Stimulated activated CD8-positive, alpha-beta memory T cell treated with anti-CD3 and anti-CD28 coated beads, Interleukin-15, amount 100 ng/mL, for 4 hours (primary cell): Measurements from ENCODE around the gene SPTBN1.
"Not testable (repeated sequence)": the region's sequence is repeated elsewhere in the genome, so short reads cannot be mapped to it uniquely, and the experiment has no call there.

ENCODE experiments used
- DNase-seq, 2 donors: peaks; one replicate each; pipeline ENCODE4 v3.0.0-alpha.2; 2020; ENCODE audit warnings: low read depth in 2 of 2

SPTBN1 gene

GRCh38 chr2:54470266-54470938, 14.3 kb downstream of the SPTBN1 start:
- no peak for DNase-seq

- DNase-seq, result no peak
These were observed 15.1 kb downstream of the SPTBN1 start for GRCh38 chr2:54471221-54471711.

- no peak for DNase-seq
These were observed 17.7 kb downstream of the SPTBN1 start for GRCh38 chr2:54473851-54474250.

- no peak for DNase-seq
These were observed 19.2 kb downstream of the SPTBN1 start for GRCh38 chr2:54475285-54475684.

DNA sequence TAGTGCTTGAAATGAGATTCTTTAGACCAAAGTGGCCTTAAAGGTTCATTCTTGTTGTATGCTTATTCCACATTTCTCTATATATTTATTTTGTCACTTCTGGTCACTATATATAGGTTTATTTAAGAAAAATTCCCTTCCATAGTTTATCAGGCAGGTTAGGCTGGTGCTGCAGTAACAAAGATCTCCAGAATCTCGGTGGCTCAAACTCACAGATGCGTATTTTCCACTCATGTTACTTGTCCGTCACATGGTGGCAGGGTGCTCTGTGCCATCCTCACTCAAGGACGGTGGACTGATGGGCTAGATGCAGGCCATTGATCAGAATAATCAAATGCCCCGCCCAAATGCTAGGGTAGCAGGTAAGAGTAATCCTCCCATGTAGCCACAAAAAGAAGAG, 19.8 kb downstream of the SPTBN1 start:
- no peak for DNase-seq

DNA sequence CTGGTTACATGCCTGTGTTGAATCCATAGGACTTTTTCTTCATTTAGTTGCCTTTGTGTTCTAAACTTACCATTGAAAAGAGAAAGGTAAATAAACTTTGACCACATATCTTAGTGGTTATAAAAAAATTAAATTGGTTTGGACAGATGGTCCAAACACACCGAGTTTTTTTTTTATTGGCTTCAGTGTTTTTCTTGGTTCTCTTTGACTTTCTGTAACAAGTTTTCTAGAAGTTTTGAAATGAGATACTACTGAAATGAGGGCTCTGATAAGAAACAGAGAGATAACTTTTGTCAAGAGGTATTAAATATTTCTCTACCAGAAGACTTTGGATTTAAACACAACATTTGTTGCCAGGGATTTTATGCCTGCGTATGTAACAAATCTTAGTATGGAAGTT, 20.7 kb downstream of the SPTBN1 start:
- DNase-seq, result no peak

DNA sequence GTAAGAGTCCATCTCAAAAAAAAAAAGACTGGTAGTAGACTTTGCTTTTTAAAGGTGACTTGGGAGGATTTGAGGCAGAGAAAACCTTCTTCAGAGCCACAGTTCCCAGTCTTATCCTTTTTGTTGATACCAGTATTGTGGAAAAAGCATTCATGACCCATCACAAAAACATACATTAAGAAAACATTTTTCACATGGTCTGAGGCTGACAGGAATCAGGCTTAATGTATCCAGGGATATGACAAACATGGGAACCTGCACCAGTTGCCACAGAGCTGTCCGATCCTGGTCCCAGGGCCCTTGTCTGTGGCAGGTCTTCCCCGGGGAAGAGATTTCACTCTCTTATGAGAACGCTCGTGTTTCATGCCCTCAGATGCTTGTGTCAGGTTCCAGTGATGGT, 21.8 kb downstream of the SPTBN1 start:
- no peak for DNase-seq

DNA sequence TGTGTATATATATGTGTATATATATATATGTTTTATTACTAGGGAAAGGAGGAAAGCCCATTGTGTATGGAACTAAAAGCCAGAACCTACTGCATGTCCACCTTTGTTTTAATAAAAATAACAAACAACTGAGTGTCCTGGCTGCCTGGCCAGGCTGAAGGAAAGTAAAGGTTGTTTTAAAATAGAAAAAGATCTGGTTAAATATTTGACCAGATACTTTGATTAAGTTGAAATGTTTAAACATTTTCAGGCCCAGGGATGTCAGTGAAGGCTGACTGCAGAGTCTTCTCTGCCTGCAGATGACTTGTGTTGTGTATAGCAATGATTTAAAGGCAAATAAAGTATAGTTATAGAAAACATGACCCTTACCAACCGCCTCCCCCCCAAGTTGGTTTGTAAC, 22.8 kb downstream of the SPTBN1 start:
- DNase-seq, result no peak

DNA sequence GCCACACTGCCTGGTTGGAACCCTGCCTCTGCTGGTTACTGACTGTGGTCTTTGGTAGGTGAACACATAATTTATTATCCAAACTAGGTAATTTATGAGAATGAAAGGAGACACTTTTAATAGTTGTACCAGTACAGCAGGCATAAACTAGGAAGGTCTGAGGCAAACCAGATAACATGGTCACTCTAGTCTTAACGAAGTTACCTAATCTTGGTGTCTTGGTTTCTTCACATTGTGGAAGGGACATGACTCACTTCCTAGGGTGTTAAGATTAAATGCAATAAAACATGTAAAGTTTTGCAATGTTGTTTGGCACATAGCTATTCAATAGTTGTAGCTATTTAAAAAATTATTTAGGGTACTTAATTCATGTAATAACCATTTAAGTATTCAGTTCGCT, 23.3 kb downstream of the SPTBN1 start:
- no peak for DNase-seq

GRCh38 chr2:54480025-54480424, 23.9 kb downstream of the SPTBN1 start:
- DNase-seq, result no peak

DNA sequence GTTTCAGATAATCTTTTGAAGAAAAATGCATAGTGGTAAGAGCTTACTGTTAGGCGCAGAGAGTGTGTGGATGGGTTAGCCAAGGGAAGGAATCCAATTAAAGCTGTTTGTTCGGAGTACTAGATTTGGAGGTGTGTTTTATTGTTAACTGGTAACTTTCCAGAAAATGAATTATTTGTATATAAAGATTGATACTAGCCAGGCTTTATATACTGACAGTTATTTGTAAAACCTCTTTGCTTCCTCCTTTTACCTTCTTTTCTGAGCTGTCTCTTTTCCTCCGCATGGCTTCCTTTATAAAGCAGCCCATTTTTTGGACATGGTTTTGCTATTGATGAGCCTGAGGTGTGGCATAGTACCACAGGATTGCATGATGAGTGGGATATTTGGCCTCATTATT, 25.6 kb downstream of the SPTBN1 start:
- DNase-seq, result no peak

DNA sequence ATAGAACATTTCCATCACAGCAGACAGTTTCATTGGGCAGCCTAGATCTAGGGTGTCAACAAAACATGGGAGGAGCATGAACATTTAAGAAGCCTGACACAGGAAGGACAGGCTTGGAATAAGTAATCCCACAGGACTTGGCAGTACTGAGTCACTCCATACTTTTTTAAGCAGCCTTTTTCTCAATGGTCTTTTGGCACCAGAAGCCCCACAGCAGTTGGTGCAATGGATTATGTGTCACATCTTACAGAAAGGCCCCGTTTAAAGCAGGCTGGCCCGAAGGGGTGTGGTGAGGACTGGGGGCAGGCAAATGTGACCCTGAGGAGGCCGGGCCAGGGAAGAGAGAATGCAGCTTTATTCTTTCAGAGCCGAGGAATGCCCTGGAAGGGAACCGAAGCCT, 26.6 kb downstream of the SPTBN1 start:
- no peak for DNase-seq

DNA sequence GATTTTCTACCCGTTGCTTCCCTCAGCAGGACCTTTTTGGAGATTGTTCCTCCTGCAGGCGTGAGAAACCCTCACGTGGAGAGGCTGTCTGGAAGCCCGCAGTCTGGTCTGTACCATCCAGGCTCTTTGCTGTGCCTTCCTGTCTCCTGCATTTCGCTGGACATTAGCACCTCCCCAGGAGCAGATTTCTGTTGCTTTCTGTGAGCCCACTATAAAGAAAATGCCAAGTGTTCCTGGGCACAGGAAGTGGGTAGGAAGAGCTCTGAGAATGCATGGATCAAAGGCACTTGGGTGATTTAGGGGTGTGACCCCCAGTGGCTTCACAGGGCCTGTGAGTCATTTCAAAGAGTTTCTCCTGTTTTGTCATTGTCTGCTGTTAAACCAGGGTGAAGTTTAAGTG, 27.3 kb downstream of the SPTBN1 start:
- DNase-seq, result no peak

GRCh38 chr2:54485756-54486155, 29.6 kb downstream of the SPTBN1 start:
- DNase-seq, result not testable (repeated sequence)

DNA sequence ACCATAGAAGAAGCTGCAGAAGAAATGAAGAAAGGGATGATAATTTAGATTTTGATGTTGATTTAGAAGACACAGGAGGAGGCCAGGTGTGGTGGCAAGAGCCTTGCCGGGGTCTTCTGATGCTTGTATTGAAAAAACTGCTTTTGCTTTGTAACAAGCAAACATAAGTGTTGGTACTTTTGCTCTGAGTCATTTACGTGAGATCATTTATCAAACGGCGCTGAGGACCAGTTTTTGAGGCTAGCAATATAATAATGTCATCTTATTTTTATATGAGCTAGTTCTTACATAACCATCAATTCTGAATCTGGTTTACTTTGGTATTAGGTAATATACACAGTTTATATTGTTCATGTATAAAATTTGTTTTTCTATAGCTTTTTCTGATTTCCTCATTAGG, 30.6 kb downstream of the SPTBN1 start:
- DNase-seq, result no peak

DNA sequence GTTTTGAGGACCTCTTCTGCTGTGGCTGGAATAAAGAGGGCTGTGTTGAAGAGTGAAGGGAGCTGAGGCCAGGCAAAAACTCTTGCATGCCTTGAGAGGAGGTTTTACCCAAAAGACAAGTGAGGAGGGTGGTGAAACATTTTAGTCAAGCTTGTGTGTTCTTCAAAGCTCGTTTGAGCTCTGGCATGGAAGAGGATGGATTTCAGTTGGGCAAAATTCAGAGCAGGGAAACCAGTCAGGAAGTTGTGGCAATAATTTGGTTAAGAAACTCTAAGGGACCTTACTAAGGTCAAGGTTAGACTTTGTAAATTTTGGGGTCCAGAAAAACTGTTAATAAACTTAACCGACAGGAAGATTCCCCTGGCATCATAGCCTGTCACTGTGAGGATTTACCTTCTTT, 34.7 kb downstream of the SPTBN1 start:
- DNase-seq, result no peak

DNA sequence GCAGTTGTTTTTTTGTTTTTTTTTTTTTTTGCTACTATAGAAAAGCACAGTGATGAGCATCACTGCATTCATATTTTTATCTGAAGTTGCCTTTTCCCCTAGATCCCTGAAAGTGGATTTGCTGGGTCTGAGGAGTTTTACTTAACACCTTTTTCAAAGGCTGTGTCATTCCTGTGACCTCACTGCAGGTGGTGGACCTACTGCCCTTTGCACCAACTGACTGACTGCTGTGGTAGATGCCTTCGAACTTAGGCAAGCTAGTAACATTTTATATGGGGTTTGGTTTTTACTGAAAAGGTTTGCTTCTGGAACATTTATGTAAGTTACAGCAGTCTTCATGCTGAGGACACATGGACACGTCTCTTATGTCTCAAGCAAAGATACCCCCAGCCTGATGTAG, 36.2 kb downstream of the SPTBN1 start:
- DNase-seq, result no peak

GRCh38 chr2:54494087-54494486, 38.0 kb downstream of the SPTBN1 start:
- no peak for DNase-seq

DNA sequence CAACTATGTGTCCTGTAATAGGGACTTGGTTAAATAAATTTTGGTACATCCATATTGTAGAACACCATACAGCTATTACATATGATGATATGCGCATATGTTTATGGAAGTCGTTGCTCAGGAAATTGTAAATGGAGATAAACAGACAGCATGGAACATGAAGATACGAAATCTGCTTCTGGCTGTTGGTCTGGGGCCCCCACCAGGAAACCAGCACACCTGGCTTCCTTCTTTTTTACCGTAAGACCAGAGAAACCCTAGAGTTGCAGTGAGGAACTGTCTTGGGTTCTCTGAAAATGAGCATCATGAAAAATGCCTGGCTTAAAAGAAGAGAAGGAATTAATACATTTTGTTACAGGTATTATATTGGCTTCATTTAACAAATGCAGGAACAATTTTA, 40.8 kb downstream of the SPTBN1 start:
- no peak for DNase-seq

DNA sequence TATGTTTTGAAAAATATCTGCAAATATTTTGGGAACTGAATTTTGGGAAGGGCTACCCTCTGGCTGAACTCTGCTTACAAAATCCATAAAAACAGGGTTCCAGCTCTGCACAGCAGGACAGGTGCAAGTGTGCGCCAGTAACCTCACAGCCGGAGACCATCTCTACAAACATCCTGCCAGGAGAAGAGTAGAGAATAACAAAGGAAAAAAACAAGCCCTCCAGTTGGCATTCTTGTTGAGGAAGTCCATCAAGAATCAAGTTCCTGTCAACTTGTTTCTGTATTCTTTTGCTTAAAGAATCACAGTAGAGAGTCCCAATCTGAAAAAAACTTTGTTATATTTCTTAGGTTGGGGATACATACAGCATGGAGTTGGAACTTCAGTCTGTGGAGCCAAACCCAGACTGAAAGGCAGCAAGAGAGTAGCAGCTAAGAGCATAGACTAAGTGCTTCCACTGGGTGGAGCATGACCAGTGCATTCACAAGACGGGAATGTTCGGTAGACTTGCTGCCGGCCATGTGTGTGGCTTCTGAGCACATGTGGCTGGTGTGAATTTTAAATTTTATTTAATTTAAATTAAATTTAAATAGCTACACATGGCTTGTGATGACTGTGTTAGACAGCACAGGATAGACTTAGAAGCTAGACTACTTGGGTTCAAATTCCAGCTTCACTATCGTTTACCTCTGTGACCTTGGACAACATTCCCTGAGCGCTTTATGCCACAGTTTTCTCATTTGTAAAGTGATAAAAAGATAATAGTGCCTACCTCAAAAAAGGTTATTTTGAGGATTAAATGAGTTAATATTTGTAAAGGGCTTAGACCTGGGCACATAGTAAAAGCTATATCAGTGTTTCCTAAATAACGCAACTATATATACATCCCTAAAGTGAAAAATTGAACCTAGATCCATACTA, 41.9 kb downstream of the SPTBN1 start:
- DNase-seq, result no peak

GRCh38 chr2:54499661-54500060, 43.5 kb downstream of the SPTBN1 start:
- DNase-seq, result no peak

DNA sequence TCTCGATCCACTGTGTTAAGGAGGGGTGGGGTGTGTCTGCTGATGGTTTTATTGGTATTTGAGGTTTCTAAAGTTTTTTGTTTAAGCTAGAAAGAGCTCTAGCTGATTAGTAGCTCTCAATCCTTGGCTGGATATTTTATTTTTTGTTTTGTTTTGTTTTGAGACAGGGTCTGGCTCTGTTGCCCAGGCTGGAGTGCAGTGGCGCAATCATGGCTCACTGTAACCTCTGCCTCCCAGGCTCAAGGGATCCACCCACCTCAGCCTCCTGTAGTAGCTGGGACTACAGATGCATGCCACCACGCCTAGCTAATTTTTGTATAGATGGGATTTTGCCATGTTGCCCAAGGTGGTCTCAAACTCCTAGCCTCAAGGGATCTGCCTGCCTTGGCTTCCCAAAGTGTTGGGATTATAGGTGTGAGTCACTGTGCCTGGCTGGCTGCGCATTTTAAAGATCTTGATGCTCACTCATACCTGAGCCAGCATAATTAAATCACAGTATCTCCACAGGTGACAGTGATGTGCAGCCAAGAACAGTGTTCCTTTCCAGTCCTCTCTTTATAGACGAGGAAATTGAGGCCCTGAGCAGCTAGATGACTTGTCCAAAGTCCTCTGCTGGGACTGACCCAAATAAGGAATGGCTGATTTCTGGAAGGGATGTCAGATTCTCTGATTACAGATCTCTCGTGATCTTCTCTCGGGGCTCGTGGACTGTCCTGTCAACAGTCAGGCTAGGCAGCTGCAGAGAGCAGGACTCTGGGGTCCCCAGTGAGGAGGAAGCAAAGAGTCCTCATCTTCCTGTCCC, 44.5 kb downstream of the SPTBN1 start:
- no peak for DNase-seq
